ENCODE results near the gene TRIP10.
A peak's percentile ranks its signal among the peaks of the same experiment; 100 is the strongest.

DNA sequence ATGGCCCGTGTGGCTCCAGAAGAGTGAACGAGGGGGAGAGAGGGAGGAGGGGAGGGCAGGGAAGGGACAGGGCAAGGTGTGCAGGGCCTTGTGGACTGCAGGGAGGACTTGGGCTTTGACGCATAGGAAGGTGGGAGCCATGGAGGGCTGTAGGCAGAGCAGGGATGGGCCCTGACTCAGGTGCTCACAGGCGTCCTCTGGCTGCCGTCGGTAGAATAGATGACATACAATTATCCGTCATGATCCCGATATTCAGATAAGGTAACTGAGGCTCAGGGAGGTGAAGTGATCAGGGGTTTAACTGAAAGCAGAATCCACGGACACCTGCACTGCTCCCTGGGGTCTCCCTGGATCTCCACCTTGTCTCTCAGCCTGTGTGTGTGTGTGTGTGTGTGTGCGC, 22.4 kb upstream of the TRIP10 start:
- TF ChIP-seq CTCF (conservative IDR thresholded peaks at IDR 0.05 in 1 of 2, IDR thresholded peaks at IDR 0.05 in 1 of 2; ENCODE audit: extremely low read depth in 1 of 2, insufficient read depth in 1 of 2, low read depth in 1 of 2, low read length in 2 of 2) (peak in 1 of 2 donors; percentile 9), EZH2 (IDR thresholded peaks at IDR 0.05; ENCODE audit: borderline replicate concordance, low read length) (no peak)
